HG03095 (cell line): Measurements from ENCODE around the gene KNG1.
"Not testable (repeated sequence)": the region's sequence is repeated elsewhere in the genome, so short reads cannot be mapped to it uniquely, and the experiment has no call there.

Experiments used
- ATAC-seq: cut with Tn5 transposase; IDR thresholded peaks from one replicate; pipeline ENCODE4 v1.9.1; 2021; ENCODE audit warnings: moderate library complexity; ENCODE audit not compliant: unreplicated experiment

The KNG1 gene

GRCh38 chr3:186717039-186717457, at the start of gene KNG1:
Gene KNG1, plus strand, starts transcription at chr3:186717359. Its CDS starts 184 bp downstream, at chr3:186717543.
- ATAC-seq: no peak

- ATAC-seq: no peak
Observed at GRCh38 chr3:186668426-186668825, 48.7 kb upstream of the KNG1 start.

- ATAC-seq: no peak
Observed at GRCh38 chr3:186669378-186670084, 47.6 kb upstream of the KNG1 start.

- ATAC-seq: no peak
Observed at GRCh38 chr3:186670155-186670554, 47.0 kb upstream of the KNG1 start.

GRCh38 chr3:186671051-186671450, 46.1 kb upstream of the KNG1 start:
- ATAC-seq: no peak

GRCh38 chr3:186678604-186679003, 38.6 kb upstream of the KNG1 start:
- no peak for ATAC-seq

- no peak for ATAC-seq
Observed at GRCh38 chr3:186679151-186679550, 38.0 kb upstream of the KNG1 start.

- no peak for ATAC-seq
Observed at GRCh38 chr3:186680869-186681268, 36.3 kb upstream of the KNG1 start.

GRCh38 chr3:186682812-186683211, 34.3 kb upstream of the KNG1 start:
- no peak for ATAC-seq

GRCh38 chr3:186683979-186684378, 33.2 kb upstream of the KNG1 start:
- no peak for ATAC-seq

- ATAC-seq: not testable (repeated sequence)
Observed at GRCh38 chr3:186686475-186686874, 30.7 kb upstream of the KNG1 start.

GRCh38 chr3:186687120-186687651, 30.0 kb upstream of the KNG1 start:
- ATAC-seq: no peak

GRCh38 chr3:186690304-186690703, 26.9 kb upstream of the KNG1 start:
- not testable (repeated sequence) for ATAC-seq

GRCh38 chr3:186691676-186692075, 25.5 kb upstream of the KNG1 start:
- no peak for ATAC-seq

- ATAC-seq: no peak
Observed at GRCh38 chr3:186693843-186694242, 23.3 kb upstream of the KNG1 start.

GRCh38 chr3:186694288-186695032, 22.7 kb upstream of the KNG1 start:
- ATAC-seq: no peak

- ATAC-seq: no peak
Observed at GRCh38 chr3:186696522-186696921, 20.6 kb upstream of the KNG1 start.

- no peak for ATAC-seq
Observed at GRCh38 chr3:186697510-186697909, 19.6 kb upstream of the KNG1 start.

GRCh38 chr3:186700267-186700666, 16.9 kb upstream of the KNG1 start:
- ATAC-seq: no peak

- not testable (repeated sequence) for ATAC-seq
Observed at GRCh38 chr3:186702451-186702850, 14.7 kb upstream of the KNG1 start.

- ATAC-seq: no peak
Observed at GRCh38 chr3:186705882-186706780, 11.0 kb upstream of the KNG1 start.
